ENCODE results near the gene LGALS14. TPM values are rescaled to one million over a fixed set of nuclear protein-coding genes. Genes with fewer than 3 reads are reported as not detected.
"Not testable (repeated sequence)": the region's sequence is repeated elsewhere in the genome, so short reads cannot be mapped to it uniquely, and the experiment has no call there.

LGALS14 gene
- total RNA-seq, 1 donor from 2014 or later, result not detected

GRCh38 chr19:39659791-39660190, 44.5 kb upstream of the LGALS14 start:
- Histone ChIP-seq H3K4me3 (ENCODE audit: insufficient read depth, low read depth, low read length) (no peak overlapping the region), H3K79me2 (ENCODE audit: insufficient read depth, low read length) (no peaks in the 10 kb centered on the region), H3K9ac (ENCODE audit: low read length) (no peak overlapping the region), H3K4me1 (ENCODE audit: insufficient read depth, low read length) (no peaks in the 10 kb centered on the region), H3K27ac (ENCODE audit: low read depth, low read length) (no peak overlapping the region), H2AFZ (ENCODE audit: low read depth, low read length) (no peak overlapping the region), H3K27me3 (ENCODE audit: insufficient read depth, low read length) (no peaks in the 10 kb centered on the region), H3K4me2 (ENCODE audit: low read length) (no peak overlapping the region), H3K36me3 (ENCODE audit: insufficient read depth, low read length) (no peaks in the 10 kb centered on the region), H4K20me1 (ENCODE audit: insufficient read depth, low read length) (no peaks in the 10 kb centered on the region), H3K9me3 (ENCODE audit: insufficient read depth, low read depth, low read length) (no peaks in the 10 kb centered on the region)
- TF ChIP-seq EZH2 (IDR thresholded peaks at IDR 0.05; ENCODE audit: insufficient read depth, low read length) (no peak), CTCF (IDR thresholded peaks at IDR 0.05; ENCODE audit: insufficient read depth, low read depth, low read length) (no peak)
- Mint-ChIP-seq H3K27me3 (ENCODE audit: low read depth, unreplicated experiment) (peaks cover 62% of the 10 kb centered on the region), H3K27ac (ENCODE audit: unreplicated experiment) (no peak overlapping the region), H3K36me3 (ENCODE audit: low read depth, unreplicated experiment) (no peaks in the 10 kb centered on the region), H3K4me3 (ENCODE audit: unreplicated experiment) (no peak overlapping the region), H3K4me1 (ENCODE audit: low read depth, unreplicated experiment) (no peaks in the 10 kb centered on the region), H3K9me3 (ENCODE audit: unreplicated experiment) (no peaks in the 10 kb centered on the region)
- FAIRE-seq (no peak), DNase-seq (ENCODE audit: low read depth) (no peak)

GRCh38 chr19:39660661-39661060, 43.6 kb upstream of the LGALS14 start:
- H3K27me3 ChIP-seq (ENCODE audit: insufficient read depth, low read length), result no peaks in the 10 kb centered on the region
- no peak overlapping the region for H3K27ac ChIP-seq (ENCODE audit: low read depth, low read length)
- H3K9me3 Mint-ChIP-seq (ENCODE audit: unreplicated experiment), result no peaks in the 10 kb centered on the region
- H3K79me2 ChIP-seq (ENCODE audit: insufficient read depth, low read length), result no peaks in the 10 kb centered on the region
- H3K4me1 Mint-ChIP-seq (ENCODE audit: low read depth, unreplicated experiment), result no peaks in the 10 kb centered on the region
- no peaks in the 10 kb centered on the region for H3K9me3 ChIP-seq (ENCODE audit: insufficient read depth, low read depth, low read length)
- no peak for TF ChIP-seq CTCF (IDR thresholded peaks at IDR 0.05; ENCODE audit: insufficient read depth, low read depth, low read length)
- TF ChIP-seq EZH2 (IDR thresholded peaks at IDR 0.05; ENCODE audit: insufficient read depth, low read length), result no peak
- H3K4me3 ChIP-seq (ENCODE audit: insufficient read depth, low read depth, low read length), result no peak overlapping the region
- FAIRE-seq (no peak), DNase-seq (ENCODE audit: low read depth) (no peak)
- no peaks in the 10 kb centered on the region for H3K36me3 ChIP-seq (ENCODE audit: insufficient read depth, low read length)
- H3K4me1 ChIP-seq (ENCODE audit: insufficient read depth, low read length), result no peaks in the 10 kb centered on the region
- H3K4me2 ChIP-seq (ENCODE audit: low read length), result no peak overlapping the region
- H3K9ac ChIP-seq (ENCODE audit: low read length), result no peak overlapping the region
- H4K20me1 ChIP-seq (ENCODE audit: insufficient read depth, low read length), result no peaks in the 10 kb centered on the region
- H2AFZ ChIP-seq (ENCODE audit: low read depth, low read length), result no peak overlapping the region
- H3K4me3 Mint-ChIP-seq (ENCODE audit: unreplicated experiment), result no peak overlapping the region
- H3K27ac Mint-ChIP-seq (ENCODE audit: unreplicated experiment), result no peak overlapping the region
- no peaks in the 10 kb centered on the region for H3K36me3 Mint-ChIP-seq (ENCODE audit: low read depth, unreplicated experiment)
- H3K27me3 Mint-ChIP-seq (ENCODE audit: low read depth, unreplicated experiment), result peaks cover 56% of the 10 kb centered on the region

GRCh38 chr19:39661565-39661964, 42.7 kb upstream of the LGALS14 start:
- no peak overlapping the region for H3K9ac ChIP-seq (ENCODE audit: low read length)
- DNase-seq (ENCODE audit: low read depth), result no peak
- H3K36me3 ChIP-seq (ENCODE audit: insufficient read depth, low read length), result no peaks in the 10 kb centered on the region
- no peaks in the 10 kb centered on the region for H3K9me3 ChIP-seq (ENCODE audit: insufficient read depth, low read depth, low read length)
- H2AFZ ChIP-seq (ENCODE audit: low read depth, low read length), result no peak overlapping the region
- no peak overlapping the region for H3K27ac Mint-ChIP-seq (ENCODE audit: unreplicated experiment)
- H3K27ac ChIP-seq (ENCODE audit: low read depth, low read length), result no peak overlapping the region
- H3K27me3 Mint-ChIP-seq (ENCODE audit: low read depth, unreplicated experiment), result peaks cover 50% of the 10 kb centered on the region
- no peaks in the 10 kb centered on the region for H3K27me3 ChIP-seq (ENCODE audit: insufficient read depth, low read length)
- H3K4me1 Mint-ChIP-seq (ENCODE audit: low read depth, unreplicated experiment), result no peaks in the 10 kb centered on the region
- TF ChIP-seq CTCF (IDR thresholded peaks at IDR 0.05; ENCODE audit: insufficient read depth, low read depth, low read length) (no peak), EZH2 (IDR thresholded peaks at IDR 0.05; ENCODE audit: insufficient read depth, low read length) (no peak)
- no peak overlapping the region for H3K4me3 ChIP-seq (ENCODE audit: insufficient read depth, low read depth, low read length)
- no peak overlapping the region for H3K4me3 Mint-ChIP-seq (ENCODE audit: unreplicated experiment)
- H3K4me2 ChIP-seq (ENCODE audit: low read length), result no peak overlapping the region
- peaks cover 2% of the 10 kb centered on the region for H3K9me3 Mint-ChIP-seq (ENCODE audit: unreplicated experiment)
- FAIRE-seq, result no peak
- no peaks in the 10 kb centered on the region for H3K79me2 ChIP-seq (ENCODE audit: insufficient read depth, low read length)
- H3K4me1 ChIP-seq (ENCODE audit: insufficient read depth, low read length), result no peaks in the 10 kb centered on the region
- no peaks in the 10 kb centered on the region for H4K20me1 ChIP-seq (ENCODE audit: insufficient read depth, low read length)
- H3K36me3 Mint-ChIP-seq (ENCODE audit: low read depth, unreplicated experiment), result no peaks in the 10 kb centered on the region

GRCh38 chr19:39669860-39670259, 34.4 kb upstream of the LGALS14 start:
- not testable (repeated sequence) for DNase-seq (ENCODE audit: low read depth); H3K4me3 ChIP-seq (ENCODE audit: insufficient read depth, low read depth, low read length); H3K4me1 Mint-ChIP-seq (ENCODE audit: low read depth, unreplicated experiment); H3K4me3 Mint-ChIP-seq (ENCODE audit: unreplicated experiment); H3K36me3 ChIP-seq (ENCODE audit: insufficient read depth, low read length); H3K79me2 ChIP-seq (ENCODE audit: insufficient read depth, low read length); H3K27ac ChIP-seq (ENCODE audit: low read depth, low read length); H3K9ac ChIP-seq (ENCODE audit: low read length); H3K27me3 ChIP-seq (ENCODE audit: insufficient read depth, low read length); H4K20me1 ChIP-seq (ENCODE audit: insufficient read depth, low read length); H3K36me3 Mint-ChIP-seq (ENCODE audit: low read depth, unreplicated experiment); H3K9me3 ChIP-seq (ENCODE audit: insufficient read depth, low read depth, low read length); FAIRE-seq; H3K27ac Mint-ChIP-seq (ENCODE audit: unreplicated experiment); H3K4me2 ChIP-seq (ENCODE audit: low read length); H3K9me3 Mint-ChIP-seq (ENCODE audit: unreplicated experiment); H2AFZ ChIP-seq (ENCODE audit: low read depth, low read length); H3K4me1 ChIP-seq (ENCODE audit: insufficient read depth, low read length)
- H3K27me3 Mint-ChIP-seq (ENCODE audit: low read depth, unreplicated experiment), result peaks cover 34% of the 10 kb centered on the region
